ENCODE results near the gene TTC31. TPM values are rescaled to one million over a fixed set of nuclear protein-coding genes. Genes with fewer than 3 reads are reported as not detected.

TTC31 gene
- total RNA-seq, 1 donor from 2014 or later = 19.1 TPM

DNA sequence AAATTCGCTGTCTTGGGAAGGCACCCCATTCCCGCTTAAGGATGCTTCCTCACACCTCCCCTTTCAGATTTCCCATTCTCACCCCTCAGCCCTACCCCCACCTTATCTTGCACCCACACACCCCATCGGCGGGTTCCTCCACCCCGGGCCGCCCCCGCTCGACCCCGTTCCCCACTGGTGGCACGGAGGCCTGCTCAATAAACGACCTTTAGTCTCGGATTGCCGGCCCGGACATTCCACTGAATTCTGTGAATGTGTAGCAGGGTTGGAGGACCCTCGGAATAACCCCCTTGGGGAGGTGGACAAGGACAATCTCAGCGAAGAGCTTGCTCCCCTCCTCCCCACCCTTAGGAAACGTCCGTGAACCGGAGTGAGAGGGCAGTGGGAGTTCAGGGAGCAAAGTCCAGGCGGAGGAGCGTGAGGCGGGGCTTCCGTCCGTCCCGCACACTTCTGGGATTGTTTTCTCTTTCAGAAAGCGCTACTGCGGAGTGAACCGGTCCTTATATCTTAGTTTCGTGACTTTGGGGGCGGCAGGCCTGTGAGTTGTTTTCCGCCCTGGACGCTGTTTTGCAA lies 19.4 kb downstream of the TTC31 start:
- Histone ChIP-seq H3K4me3 (ENCODE audit: low read depth, low read length) (peak overlapping the region; percentile 47), H3K27me3 (ENCODE audit: control insufficient read depth, insufficient read depth, low read length) (peaks cover 48% of the 10 kb centered on the region), H3K36me3 (ENCODE audit: control insufficient read depth, insufficient read depth, low read length) (no peaks in the 10 kb centered on the region)
- TF ChIP-seq CTCF (IDR thresholded peaks at IDR 0.05; ENCODE audit: insufficient read depth, low read length, poor library complexity, severe bottlenecking) = no peak
- no peak for DNase-seq (ENCODE audit: low read depth)

- Histone ChIP-seq H3K4me3 (ENCODE audit: low read depth, low read length) (peak overlapping the region; percentile 47), H3K27me3 (ENCODE audit: control insufficient read depth, insufficient read depth, low read length) (peaks cover 43% of the 10 kb centered on the region), H3K36me3 (ENCODE audit: control insufficient read depth, insufficient read depth, low read length) (no peaks in the 10 kb centered on the region)
- DNase-seq (ENCODE audit: low read depth) = peak; percentile 58
- peak; percentile 42 for TF ChIP-seq CTCF (IDR thresholded peaks at IDR 0.05; ENCODE audit: insufficient read depth, low read length, poor library complexity, severe bottlenecking)
Observed at GRCh38 chr2:74502720-74503505, 20.0 kb downstream of the TTC31 start.

DNA sequence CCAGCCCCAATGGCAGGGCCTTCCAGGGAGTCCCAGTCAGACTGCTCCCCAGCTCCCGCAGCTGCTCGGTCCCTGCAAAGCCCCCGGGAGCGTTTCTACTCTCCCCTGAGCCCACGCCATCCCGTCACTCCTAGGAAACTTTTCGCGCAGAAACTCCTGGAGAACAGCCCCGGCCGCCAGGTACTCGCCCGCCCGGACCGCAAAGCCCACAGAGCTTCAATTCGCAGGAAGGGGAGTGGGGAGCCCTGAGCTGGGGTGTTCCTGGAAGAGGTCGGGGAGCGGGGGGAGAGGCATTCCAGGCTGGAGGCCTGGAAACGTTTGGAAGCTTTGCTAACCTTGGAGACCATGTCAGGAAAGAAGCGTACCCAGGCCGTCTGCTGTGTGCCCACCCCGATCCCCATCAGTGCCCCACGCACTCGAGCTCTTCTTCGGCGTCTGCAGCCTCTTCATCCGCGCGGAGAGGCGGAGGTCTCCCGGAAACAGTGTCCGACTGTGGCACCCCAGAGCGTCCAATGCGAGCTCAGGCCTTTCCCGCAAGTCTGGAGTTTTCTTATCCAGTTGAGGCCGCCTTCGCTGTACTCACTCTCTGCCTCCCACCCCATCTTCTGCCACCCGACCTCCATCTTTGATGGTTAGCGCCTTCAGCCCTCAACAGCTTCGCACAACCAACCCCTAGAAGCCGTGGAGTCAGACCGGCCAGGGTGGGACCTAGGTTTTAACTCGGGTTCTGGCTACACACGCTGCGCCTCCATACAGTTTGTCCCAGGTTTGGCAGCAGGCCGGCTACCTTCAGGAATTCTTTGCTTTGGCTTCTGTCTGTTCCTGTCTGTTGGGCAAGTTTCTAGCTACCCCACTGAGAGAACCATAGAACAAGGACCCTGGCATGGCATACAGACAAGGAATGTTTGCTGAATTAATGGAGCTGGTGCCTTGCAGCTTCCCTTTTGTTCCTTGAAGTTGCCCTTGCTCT lies 20.9 kb downstream of the TTC31 start:
- Histone ChIP-seq H3K27me3 (ENCODE audit: control insufficient read depth, insufficient read depth, low read length) (peaks cover 34% of the 10 kb centered on the region), H3K36me3 (ENCODE audit: control insufficient read depth, insufficient read depth, low read length) (no peaks in the 10 kb centered on the region), H3K4me3 (ENCODE audit: low read depth, low read length) (peak overlapping the region; percentile 47)
- DNase-seq (ENCODE audit: low read depth) = no peak
- no peak for TF ChIP-seq CTCF (IDR thresholded peaks at IDR 0.05; ENCODE audit: insufficient read depth, low read length, poor library complexity, severe bottlenecking)

DNA sequence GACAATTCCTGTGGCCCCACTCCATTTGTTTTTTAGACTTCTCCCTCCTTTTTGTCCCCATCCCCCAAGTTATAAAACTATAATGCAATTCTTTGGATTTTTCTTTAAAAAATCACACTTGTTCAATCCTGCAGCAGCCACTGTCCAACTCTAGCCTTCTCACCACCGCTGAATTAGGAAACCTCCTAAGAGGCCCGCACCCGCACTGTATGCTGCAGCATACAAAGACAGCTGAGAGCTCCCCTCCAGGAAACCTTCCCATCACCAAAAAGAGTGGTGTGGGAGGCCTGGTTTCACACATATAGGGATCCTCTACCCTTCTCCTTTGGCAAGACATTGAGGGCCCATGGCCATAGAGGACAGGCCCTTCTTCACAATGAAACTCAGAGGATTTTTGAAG lies 21.7 kb downstream of the TTC31 start:
- no peak overlapping the region for H3K4me3 ChIP-seq (ENCODE audit: low read depth, low read length)

More for the DNA sequence above, 21.7 kb downstream of the TTC31 start:
- TF ChIP-seq CTCF (IDR thresholded peaks at IDR 0.05; ENCODE audit: insufficient read depth, low read length, poor library complexity, severe bottlenecking) = no peak
- Histone ChIP-seq H3K36me3 (ENCODE audit: control insufficient read depth, insufficient read depth, low read length) (no peaks in the 10 kb centered on the region), H3K27me3 (ENCODE audit: control insufficient read depth, insufficient read depth, low read length) (peaks cover 26% of the 10 kb centered on the region)
- no peak for DNase-seq (ENCODE audit: low read depth)
